ENCODE results near the gene PCK1.

PCK1 gene

DNA sequence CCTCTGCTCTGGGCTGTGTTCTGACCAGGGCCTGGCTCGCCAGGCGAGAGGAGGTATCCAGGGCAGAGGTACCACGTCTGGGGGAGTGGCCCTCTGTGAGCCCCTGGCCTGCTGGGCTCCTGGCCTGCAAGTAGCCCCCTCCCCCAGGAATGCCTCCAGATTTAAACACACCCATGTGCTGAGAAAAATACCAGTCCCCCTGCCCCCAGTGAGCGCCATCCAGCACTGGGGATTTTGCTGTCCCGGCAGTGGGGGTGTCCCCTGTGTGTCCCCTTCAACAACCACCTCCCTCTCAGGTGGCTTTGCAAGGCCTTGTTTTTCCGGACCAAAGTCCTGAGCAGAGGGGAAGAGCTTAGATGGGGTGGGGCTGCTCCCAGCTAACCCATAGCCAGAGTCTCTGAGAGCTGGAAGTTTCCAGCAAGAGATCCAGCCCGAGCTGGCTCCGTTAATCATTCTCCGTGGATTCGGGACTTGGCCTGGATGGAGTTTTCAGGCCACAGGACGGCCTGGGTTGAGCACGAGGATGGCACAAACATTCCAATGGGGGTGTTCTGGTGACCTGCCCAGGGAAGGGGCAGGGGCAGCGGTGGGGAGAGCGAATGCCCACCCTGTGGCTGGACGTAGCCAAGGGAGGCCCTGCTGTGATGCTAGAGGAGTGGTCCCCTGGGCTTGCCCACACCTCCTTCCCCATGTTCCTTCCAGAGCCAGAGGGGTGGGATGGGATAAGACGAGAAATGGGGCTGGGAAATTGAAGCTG, 29.0 kb downstream of the PCK1 start:
- no peak for DNase-seq (ENCODE audit: low spot score)

DNA sequence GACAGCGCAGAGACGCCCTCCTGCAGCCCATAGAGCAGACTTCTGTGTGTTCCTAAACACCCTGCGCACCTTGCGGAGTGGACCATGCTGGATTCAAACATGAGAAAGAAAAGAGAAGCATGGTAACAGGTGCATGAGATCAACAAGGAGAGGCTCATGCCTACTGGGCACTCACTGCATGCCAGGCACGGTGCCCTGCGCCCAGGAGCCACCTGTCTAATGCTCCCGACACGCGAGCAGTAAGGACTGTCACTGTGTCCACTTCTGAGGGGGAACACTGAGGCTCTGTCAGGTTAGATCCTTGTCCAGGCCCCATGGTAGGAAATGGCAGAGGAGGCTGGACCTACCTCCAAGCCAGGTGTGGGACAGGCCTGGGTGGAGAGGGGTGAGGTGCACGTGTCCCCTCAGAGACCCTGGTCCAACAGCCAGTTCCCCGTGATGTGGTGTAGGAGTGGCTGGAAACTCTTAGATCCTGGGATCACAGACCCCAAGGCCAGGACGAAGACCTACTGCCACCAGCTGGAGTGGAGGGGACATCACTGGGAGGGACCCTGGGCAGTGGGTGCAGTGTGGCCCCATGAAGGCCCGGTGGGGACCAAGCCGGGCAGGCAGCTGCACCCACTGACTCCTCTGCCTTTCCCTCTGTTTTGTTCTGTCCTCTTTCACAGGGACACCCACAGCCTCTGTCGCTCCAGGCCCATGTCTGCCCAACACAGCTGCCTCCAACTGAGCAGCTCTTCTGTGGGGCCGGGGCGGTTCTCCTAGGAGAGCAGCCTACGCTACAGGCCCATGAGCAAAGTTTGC, 29.8 kb downstream of the PCK1 start:
- DNase-seq (ENCODE audit: low spot score): no peak

DNA sequence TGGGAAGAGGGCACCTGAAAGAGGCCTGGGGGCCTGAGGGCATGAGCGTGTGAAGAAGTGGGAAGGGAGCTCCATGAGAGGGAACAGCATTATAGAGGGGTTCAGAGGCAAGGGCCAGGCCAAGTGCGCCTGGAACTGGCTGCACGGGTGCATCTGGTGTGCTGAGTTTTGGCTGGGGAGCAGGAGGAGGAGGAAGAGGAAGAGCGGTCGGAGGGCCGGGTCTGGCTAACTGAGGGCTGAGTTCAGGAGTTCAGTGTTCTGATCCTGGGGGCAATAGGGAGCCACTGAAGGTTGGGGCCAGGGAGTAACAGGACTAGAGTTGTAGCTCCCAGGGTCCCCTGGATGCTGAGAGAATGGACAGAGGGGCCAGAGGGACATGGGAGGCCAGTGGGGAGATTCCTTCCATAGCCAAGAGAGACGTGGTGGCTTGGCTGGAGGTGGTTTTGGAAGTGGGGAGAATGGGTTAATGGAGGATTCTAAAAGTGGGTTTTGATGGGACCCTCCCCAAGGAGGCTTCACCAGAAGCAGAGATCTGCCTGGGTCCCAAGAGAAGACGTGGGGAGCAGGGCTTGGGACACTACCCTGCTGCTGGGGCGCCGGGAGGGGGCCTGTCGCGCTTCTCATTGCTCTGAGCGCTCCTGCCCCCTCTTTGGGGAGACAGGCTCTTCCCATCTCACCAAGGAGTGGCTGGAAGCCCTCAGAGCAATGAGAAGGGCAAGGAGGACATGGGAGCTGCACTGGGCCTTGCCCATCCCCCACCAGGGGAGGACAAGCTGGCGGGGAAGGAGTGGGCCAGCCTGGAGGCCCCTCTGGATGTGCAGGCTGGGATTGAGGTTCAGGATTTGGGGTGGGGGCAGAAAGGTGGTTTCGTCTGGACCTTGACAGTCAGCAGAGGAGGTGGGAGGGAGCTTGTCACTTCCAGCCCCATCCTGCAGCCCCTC, 30.6 kb downstream of the PCK1 start:
- DNase-seq (ENCODE audit: low spot score): no peak

DNA sequence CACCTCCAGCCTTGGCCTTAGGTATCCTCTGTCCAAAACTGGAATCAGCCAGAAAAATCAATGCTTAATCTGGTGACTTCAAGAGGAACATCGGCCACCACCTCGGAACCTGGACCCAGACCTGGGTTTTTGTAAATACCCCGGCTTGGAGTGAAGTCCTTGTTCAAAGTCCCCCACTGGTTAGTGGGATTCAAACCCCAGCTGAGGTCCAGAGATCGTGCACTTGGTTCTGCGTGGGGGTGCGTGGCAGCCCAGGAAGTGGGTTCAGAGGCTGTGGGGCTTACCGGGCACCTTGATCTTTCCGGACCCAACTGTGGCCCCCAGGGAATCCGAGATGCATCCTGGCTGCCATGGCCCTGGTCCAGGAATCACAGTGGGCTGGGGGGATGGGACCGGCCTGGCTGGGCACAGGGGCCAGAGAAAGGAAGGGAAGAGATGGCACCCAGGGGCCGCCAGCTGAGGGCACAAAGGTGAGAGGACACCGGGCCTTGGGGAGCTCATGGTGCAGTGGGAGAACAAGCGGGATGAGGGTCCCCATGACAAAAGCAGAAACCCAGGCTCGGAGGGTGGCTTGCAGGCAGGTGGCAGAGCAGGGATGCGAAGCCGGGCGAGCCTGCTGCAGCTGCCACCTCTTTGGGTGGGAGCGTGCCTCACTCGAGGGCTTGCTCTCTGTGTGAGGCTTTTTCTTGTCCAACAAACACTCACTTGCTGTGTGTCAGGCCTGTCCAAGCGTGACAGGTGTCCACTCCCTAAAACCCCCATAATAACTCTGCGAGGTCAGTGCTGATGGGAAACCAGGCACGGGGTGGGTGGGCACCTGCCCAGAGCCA, 31.6 kb downstream of the PCK1 start:
- DNase-seq (ENCODE audit: low spot score): no peak

DNA sequence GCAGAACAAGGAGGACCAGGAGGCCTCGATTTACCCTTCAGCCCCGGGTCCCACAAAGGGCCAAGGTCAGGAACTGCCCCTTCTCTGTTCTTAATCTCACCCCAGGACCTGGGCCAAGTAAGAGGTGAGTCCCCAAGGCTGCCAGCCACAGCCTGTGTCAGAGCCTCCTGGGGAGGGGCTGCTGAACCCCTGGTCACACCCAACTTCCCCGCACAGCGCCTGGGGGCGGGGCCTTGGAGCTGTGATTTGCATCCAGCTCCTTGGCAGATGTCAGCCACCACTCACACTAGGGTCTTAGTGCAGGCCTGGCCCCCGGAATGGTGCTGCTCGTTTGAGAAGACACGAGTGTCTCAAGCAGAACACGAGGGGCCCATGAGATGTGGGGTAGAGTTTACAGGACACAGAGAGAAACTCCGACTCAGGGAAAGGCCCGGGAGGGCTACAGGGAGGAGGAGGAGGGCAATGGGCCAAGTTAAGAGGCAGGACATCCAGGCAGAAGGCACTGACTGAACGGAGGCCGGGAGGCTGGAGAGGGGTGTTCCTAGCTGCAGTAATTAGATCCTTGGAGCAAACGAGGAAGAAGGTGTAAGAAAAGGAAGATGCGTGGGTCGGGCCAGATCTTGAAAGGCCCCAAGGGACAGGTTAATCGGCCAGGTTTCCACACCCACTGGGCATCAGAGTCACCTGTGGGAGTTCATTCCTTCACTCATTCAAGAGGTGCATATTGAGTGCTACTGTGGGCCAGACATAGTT, 32.4 kb downstream of the PCK1 start:
- DNase-seq (ENCODE audit: low spot score): no peak

DNA sequence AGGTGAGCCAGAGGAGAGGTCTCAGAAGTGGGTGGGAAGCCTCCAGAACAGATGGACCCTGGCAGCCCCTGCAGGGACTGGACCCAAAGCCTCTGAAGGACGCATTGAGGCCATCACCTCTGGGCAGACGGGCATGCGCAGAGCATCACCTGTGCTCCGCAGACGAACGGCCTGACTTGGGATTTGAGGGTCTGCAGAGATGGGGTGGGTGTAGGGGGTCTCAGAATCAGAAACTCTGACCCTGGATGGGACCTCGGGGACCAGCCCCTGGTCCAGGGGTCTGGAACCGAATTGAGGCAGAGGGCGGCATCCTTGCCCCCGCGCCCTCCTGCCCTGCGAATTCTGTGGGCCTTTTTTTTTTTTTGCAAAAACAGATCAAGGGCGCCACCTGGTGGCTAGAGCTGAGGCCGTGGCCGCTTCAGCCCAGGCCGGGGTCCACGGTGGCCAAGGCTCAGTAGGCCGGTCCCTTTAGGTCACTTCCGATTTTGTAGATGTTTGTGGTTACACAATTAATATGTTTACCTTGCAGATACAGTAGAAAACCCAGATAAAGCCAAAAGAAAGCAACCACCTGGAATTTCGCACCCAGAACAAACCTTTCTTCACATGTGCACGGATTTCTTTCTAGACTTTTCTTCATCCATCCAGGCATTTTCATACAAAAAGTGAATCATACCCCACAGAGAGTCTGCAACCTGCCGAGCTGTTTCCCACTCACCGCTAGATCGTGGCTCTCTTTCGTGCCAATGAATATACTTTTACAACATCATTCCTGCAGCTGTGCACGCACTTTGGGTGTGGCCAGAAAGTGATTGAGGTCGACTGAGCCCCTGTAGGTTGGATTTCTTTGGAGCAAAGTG, 33.4 kb downstream of the PCK1 start:
- peak; percentile 28 for DNase-seq (ENCODE audit: low spot score)

DNA sequence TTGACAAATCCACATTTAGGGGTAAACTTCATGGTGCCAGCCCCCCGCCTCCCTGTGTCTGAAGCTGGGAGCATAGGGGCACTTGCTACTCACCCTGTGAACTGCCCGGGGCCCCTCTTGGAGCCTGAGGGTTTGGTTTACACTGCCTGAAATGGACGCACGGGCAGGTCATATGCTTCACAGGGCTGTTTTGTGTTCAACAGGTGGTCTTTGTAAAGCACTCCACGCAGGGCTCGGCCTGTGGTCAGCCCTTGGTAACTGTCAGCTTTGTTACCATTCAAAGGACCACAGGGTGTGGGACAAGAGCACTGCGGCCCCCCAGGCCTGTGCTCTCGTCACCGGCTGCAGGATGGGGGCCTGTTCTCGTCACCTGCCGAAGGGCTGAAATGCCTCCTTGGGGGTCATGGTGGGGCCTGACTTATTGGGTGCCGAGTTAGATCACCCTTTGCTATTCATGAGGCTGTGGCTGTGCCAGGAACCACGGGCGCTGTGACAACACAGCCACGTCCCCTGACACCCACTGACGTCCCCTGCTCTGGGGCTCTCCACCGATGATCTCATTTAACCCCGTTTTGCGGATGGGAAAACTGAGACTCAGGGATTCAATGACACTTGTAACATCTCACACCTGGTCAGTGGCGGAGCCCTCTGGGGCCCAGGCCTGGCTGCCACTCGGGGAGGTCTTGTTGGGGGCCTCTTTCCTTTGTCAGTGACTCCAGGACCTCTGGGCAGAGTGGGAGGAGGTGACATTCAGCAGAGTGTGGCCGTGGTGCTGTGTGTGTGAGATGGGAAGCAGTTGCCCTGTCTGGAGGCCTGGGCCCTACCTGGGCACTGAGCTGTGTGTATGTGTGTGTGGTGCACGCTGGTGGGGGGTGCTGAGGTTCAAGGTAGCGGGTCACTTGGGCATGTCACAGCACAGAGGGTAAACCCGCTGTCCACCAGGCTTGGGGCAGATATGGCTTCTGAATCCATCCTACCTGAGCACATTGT, 34.4 kb downstream of the PCK1 start:
- DNase-seq (ENCODE audit: low spot score): no peak

DNA sequence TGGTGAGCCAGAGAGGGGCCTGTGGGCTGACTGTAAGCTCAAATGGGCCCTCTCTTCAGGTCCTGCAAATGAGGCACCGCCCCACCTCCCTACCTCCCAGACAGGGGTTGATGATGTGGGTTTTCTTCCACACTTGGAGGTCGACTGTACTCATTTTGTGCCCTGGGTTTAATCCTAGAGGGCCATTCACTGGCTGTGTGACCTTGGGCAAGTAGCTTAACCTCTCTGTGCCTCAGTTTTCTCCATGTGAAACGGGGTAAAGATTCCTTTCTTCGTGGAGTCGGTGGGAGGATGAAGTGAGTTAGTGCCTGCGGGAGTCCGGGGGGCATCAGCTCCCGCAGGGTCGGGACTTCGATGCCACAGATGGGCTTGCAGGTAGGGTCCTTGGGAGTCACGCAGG, 35.4 kb downstream of the PCK1 start:
- no peak for DNase-seq (ENCODE audit: low spot score)

DNA sequence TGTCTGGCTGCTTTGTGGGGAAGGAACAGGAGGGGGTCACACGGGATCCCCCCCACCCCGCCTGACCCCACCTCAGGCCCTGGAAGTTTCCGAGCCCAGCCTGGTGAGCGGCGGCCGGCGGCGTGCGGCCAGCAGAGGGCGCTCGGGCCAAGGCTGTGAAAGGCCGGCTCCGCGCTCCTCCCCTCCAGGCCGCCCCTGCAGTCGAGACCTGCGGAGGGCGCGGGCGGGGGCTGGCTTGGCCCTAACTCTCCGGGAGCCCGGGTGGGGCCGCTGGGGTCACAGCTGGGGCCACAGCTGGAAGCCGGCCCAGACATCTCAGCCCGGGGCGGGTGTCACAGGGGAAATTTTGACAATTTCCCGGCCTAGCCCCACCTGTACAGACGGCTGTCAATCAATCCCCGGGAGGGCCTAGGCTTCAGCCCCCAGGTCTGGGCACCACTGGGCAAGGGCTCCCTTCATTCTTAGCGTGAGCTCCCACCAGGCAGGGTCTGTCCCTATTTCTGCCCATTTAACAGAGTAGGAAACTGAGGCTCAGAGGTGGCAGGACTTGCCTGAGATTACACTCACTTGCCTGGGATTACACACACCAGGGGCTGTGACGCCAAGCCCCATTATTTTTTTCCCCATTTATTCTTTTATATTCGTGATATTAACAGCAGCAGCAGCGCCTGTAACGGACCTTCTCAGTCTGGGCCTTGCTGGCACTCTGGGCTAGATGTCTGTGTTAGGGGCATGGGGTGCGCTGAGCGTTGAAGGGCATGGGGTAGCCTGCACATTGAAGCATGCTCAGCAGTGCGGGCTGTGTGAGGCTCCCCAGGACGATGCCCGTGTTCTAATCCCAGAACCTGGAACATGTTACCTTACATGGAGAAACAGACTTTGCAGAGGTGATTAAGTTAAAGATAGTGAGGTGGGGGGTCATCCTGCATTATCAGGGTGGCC, 36.4 kb downstream of the PCK1 start:
- peak; percentile 55 for DNase-seq (ENCODE audit: low spot score)

DNA sequence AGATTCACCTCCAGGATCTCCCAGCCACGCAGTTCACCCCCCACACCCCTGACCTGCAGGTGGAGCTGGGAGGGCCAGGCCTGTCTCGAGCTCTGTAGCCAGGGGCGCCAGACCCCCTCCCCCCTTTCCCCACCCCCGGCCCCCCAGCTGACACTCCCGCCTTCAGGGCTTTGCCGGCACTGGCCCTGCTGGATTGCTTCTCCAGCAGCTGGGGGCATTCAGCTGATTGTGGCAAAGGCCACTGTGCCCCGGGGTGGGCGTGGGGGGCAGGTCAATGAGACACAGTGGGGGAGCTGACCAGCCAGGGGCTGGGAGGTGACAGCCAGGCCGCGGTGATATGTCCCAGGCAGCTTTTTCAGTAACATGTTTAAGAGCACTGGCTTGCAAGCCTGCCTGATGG, 37.1 kb downstream of the PCK1 start:
- no peak for DNase-seq (ENCODE audit: low spot score)

DNA sequence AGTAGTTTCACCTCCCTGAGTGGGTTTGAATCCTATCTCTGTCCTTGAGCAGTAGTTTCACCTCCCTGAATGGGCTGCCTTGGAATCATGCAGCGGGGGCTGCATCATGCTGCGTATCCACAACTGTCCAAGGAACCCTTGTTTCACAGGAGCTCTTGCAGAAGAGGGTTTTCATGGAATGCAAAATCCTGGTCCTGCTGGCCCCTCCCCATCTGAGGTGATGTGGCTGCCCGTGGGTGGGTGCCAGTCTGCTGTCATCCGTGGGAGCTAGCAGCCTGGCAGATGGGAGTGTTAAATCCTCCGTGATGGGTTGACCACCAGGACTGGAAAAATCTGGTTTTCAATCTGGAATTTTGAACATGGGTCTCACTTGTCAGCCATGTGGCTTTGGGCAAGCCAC, 37.6 kb downstream of the PCK1 start:
- DNase-seq (ENCODE audit: low spot score): no peak

DNA sequence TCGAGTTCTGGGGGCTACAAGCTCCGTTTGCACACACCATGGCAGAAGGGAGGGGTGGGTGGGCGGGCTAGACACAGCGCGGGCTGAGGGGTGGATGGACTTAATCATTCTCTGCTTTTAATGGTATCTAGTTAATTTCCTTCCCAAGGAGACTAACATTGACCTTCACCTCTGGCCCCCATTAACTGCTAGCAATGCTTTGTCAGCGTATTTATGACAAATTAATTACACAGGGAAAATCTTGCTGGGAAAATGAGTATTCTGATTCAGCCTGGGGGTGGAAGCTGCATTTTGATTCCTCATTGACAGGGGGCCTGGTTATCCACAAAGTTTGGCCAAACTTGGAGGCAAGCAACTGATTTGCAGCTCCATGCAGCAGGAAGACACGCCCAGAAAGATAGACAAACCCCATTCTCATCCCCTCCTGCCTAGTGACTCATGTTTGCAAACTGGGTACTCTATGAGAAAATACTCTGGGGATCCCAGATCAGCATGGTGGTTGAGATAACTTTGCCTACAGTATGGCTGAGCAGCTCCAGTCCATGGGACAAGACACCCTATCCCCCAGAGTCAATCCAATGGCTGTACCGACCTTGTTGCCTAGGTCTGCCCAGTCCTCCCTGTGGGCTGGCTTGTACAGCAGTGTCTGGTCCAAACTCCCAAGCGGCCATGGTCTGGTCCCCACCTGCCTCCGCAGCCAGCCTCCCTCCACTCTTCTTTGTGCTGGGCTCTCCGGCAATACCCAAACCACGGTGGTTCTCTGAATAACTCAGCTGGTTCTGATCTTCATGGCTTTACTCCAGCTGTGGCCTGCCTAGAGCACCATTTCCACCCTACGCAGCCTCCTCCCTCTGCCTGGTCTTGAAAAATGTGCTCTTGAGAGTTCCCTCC, 39.7 kb downstream of the PCK1 start:
- no peak for DNase-seq (ENCODE audit: low spot score)

DNA sequence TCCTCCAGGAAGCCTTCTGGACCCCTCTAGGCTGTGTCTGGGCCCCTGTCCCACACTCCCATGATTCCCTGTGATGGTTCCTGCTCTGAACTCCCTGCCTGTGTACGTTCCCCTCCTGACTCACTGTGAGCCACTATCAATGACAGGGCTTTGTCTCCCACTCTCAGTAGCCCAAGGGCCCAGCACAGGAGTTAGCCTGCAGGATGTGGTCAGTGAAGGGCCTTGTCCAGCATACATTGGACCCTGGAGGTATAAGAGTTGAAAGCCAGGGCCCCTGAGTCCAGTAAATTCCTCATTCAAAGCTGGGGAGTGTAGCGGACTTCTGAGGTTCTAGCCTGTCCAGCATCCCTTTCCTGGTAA, 40.3 kb downstream of the PCK1 start:
- no peak for DNase-seq (ENCODE audit: low spot score)

DNA sequence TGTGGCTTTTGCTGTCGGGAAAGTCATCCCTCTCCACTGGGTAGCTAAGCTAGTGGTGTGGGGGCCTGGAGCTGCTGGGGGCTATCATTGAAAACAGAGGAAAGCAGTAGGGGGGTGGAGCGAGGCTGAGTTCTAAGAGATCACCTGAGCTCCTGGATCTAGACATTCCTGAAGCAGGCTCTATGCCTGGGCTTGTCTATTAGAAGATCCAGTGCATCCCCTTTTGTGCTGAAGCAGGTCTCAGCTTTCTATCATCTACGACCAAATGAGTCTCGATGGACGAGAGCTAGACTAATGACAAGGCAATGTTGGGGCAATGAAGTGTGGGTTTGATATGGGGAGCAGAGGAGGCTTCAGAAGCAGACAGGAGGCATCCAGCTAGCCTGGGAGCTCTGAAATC, 40.8 kb downstream of the PCK1 start:
- no peak for DNase-seq (ENCODE audit: low spot score)

DNA sequence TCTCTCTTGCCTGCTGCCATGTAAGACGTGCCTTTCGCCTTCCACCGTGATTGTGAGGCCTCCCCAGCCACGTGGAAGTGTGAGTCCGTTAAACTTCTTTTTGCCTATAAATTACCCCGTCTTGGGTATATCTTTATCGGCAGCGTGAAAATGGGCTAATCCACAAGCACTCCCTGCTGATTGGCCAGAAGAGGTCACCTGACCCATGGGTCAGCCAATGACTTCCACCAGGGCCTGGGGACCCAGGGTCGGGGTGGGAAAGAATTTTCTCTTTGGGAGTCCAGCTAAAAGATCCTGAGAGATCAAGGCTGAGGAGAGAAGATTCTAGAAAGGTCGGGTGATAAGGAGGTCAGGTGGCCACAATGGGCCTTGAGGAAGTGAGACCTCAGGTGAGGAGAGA, 42.2 kb downstream of the PCK1 start:
- no peak for DNase-seq (ENCODE audit: low spot score)

DNA sequence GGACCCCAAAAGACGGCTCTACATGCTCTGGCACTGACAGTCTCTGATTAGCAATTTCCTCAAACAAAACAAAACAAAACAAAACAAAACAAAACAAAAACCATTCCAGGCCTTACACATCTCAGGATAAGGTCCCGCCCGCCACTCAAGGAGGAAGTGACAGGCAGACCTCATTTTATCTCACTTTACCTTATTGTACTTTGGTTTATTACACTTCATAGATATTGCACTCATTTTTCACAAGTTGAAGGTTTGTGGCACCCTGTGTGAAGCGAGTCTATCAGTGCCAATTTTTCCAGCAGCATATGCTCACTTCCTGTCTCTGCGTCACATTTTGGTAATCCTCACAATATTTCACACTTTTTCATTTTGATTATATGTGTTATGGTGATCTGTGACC, 44.1 kb downstream of the PCK1 start:
- no peak for DNase-seq (ENCODE audit: low spot score)

DNA sequence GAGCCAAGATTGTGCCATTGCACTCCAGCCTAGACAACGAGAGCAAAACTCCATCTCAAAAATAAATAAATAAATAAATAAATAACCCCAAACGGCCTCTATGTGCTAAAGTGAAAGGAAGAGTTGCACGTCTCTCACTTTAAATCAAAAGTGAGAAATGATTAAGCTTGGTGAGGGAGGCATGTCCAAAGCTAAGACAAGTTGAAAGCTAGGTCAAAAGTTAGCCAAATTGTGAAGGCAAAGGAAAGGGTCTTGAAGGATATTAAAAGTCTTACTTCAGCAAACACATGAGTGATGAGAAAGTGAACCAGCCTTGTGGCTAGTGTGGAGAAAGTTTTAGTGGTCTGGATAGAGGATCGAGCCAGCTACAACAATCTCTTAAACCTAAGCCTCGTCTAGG, 45.0 kb downstream of the PCK1 start:
- no peak for DNase-seq (ENCODE audit: low spot score)

Data from kidney capillary endothelial cell (primary cell).